ENCODE results near the gene C1orf87. TPM values are rescaled to one million over a fixed set of nuclear protein-coding genes. Genes with fewer than 3 reads are reported as not detected.

Gene C1orf87
- total and polyA plus RNA-seq, 2 donors (not counting 3 experiments of a cell fraction or from before 2014, with no cell fraction given), result not detected

DNA sequence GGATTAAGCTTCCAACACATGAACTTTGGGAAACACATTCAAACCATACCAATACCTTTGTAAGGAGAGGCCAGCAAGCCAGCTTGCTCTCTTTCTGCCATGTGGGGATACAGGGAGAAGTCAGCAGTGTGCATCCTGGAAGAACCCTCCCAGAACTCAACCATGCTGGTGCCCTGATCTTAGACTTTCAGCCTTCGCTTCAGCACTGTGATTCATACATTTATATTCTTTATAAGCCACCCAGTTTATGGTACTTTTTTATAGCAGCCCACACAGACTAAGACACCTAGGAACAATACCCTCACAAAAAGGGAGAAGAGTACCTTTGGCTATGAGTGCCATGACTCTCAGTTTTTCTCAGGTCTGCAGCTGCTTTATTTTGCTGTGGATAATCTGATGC is 35.9 kb downstream of the C1orf87 start:
- H3K9ac ChIP-seq (replicated peaks; ENCODE audit: extremely low read depth, insufficient read depth, low read length), result no peak overlapping the region
- no peaks in the 10 kb centered on the region for H3K4me1 ChIP-seq (ENCODE audit: control insufficient read depth, extremely low read depth, insufficient read depth, low read length)
- no peaks in the 10 kb centered on the region for H3K79me2 ChIP-seq (ENCODE audit: control insufficient read depth, insufficient read depth, low read length)
- ChIA-PET POLR2A (no interaction called here), CTCF (no interaction called here)
- no peak overlapping the region for H3K4me2 ChIP-seq (ENCODE audit: insufficient read depth, low read length)
- dilution Hi-C loops (cut with MboI; ENCODE audit: extremely low pct_ligation_motif_present, low sequenced_read_pairs) (no loop called here), intact Hi-C loops (cut with micrococcal nuclease) (no loop called here)
- no peak overlapping the region for H3K27ac ChIP-seq (ENCODE audit: insufficient read depth, low read depth, low read length)
- no peaks in the 10 kb centered on the region for H3K36me3 ChIP-seq (ENCODE audit: control insufficient read depth in 2 of 2, extremely low read depth in 1 of 2, insufficient read depth in 2 of 2, low read length in 2 of 2)
- TF ChIP-seq EZH2 (IDR thresholded peaks at IDR 0.05; ENCODE audit: borderline replicate concordance, low read depth, low read length, severe bottlenecking) (no peak), MYC (IDR thresholded peaks at IDR 0.05; ENCODE audit: low read depth, low read length) (no peak), FOS (IDR thresholded peaks at IDR 0.05; ENCODE audit: borderline replicate concordance, insufficient read depth, low read length) (no peak), POLR2A (IDR thresholded peaks at IDR 0.05; ENCODE audit: low read depth, low read length) (no peak), POLR2AphosphoS5 (IDR thresholded peaks at IDR 0.05; ENCODE audit: insufficient read depth, low read depth, low read length) (no peak), JUN (IDR thresholded peaks at IDR 0.05; ENCODE audit: borderline replicate concordance, insufficient read depth, insufficient read length, low read depth) (no peak), GATA2 (IDR thresholded peaks at IDR 0.05; ENCODE audit: insufficient read depth, insufficient read length, low read depth, low read length) (no peak)
- TF ChIP-seq, protein P1, sequence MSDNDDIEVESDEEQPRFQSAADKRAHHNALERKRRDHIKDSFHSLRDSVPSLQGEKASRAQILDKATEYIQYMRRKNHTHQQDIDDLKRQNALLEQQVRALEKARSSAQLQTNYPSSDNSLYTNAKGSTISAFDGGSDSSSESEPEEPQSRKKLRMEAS (IDR thresholded peaks at IDR 0.05; ENCODE audit: insufficient read depth, insufficient read length), result no peak
- TF ChIP-seq, protein P2, sequence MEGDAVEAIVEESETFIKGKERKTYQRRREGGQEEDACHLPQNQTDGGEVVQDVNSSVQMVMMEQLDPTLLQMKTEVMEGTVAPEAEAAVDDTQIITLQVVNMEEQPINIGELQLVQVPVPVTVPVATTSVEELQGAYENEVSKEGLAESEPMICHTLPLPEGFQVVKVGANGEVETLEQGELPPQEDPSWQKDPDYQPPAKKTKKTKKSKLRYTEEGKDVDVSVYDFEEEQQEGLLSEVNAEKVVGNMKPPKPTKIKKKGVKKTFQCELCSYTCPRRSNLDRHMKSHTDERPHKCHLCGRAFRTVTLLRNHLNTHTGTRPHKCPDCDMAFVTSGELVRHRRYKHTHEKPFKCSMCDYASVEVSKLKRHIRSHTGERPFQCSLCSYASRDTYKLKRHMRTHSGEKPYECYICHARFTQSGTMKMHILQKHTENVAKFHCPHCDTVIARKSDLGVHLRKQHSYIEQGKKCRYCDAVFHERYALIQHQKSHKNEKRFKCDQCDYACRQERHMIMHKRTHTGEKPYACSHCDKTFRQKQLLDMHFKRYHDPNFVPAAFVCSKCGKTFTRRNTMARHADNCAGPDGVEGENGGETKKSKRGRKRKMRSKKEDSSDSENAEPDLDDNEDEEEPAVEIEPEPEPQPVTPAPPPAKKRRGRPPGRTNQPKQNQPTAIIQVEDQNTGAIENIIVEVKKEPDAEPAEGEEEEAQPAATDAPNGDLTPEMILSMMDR (IDR thresholded peaks at IDR 0.05; ENCODE audit: extremely low read depth in 1 of 2, insufficient read depth in 1 of 2, low read depth in 1 of 2, low read length in 2 of 2), result no peak
- no peak overlapping the region for H3K4me3 ChIP-seq (replicated peaks in 1 of 3; ENCODE audit: insufficient read depth in 1 of 3, low read depth in 1 of 3, low read length in 3 of 3)
- DNase-seq (ENCODE audit: low read depth, low spot score), result no peak
- no peaks in the 10 kb centered on the region for H3K9me1 ChIP-seq (replicated peaks; ENCODE audit: control insufficient read depth, extremely low read depth, insufficient read depth, low read length)
- H2AFZ ChIP-seq (ENCODE audit: low read depth, low read length), result no peak overlapping the region
- no peaks in the 10 kb centered on the region for H3K27me3 ChIP-seq (ENCODE audit: control insufficient read depth in 2 of 2, insufficient read depth in 2 of 2, low read length in 2 of 2)
- no peaks in the 10 kb centered on the region for H4K20me1 ChIP-seq (replicated peaks; ENCODE audit: control insufficient read depth, extremely low read depth, insufficient read depth, low read length)
- BruUV-seq (replicated peaks), result no TSS peak
- FAIRE-seq, result no peak
- no peaks in the 10 kb centered on the region for H3K9me3 ChIP-seq (replicated peaks; ENCODE audit: control insufficient read depth, insufficient read depth, low read length)

Data from endothelial cell of umbilical vein (primary cell).